CD4-positive, alpha-beta T cell (primary cell): ENCODE results near the gene TNC. TPM values are rescaled to one million over a fixed set of nuclear protein-coding genes. Genes with fewer than 3 reads are reported as not detected.

ENCODE experiments used
- ATAC-seq: fragments of 200-7000 bp; cut with Tn5 transposase; one replicate; pipeline ENCODE4 v1.10.0; 2022; ENCODE audit warnings: mild to moderate bottlenecking; ENCODE audit not compliant: poor library complexity
- CTCF ChIA-PET: fragments of 350-600 bp; sonication (Branson Sonifier 250); formaldehyde crosslinking; loops from one replicate; lab custom pipeline; 2021; ENCODE audit warnings: antibody characterized with exemption, inconsistent platforms; lab: Charles Lee
- POLR2A ChIA-PET: fragments of 350-600 bp; sonication (Branson Sonifier 250); formaldehyde crosslinking; loops from one replicate; lab custom pipeline; 2021; ENCODE audit warnings: antibody characterized with exemption, inconsistent platforms; lab: Charles Lee
- DNase-seq, 14 experiments: peaks; one replicate each; pipeline ENCODE4 v3.0.0-alpha.2; 2013 to 2020; ENCODE audit warnings: mixed read lengths in 2 of 14
- H3K27ac ChIP-seq, 2 donors: one replicate each; pipeline versions ENCODE4 v1.5.1 to v1.7.0; 2013; ENCODE audit warnings: low read length in 2 of 2, low read depth in 1 of 2, mild to moderate bottlenecking in 1 of 2
- H3K27me3 ChIP-seq, 2 experiments: 1 replicate in 1 of 2; 2 replicates in 1 of 2; pipeline versions ENCODE4 v1.6.1 to v1.7.0; 2013; ENCODE audit warnings: low read length in 2 of 2, control low read depth in 1 of 2, mild to moderate bottlenecking in 1 of 2, moderate library complexity in 1 of 2; ENCODE audit not compliant: insufficient read depth in 2 of 2, control insufficient read depth in 1 of 2
- H3K36me3 ChIP-seq: one replicate; pipeline ENCODE4 v1.6.1; 2013; ENCODE audit warnings: low read length, control low read depth; ENCODE audit not compliant: insufficient read depth
- H3K4me1 ChIP-seq: one replicate; pipeline ENCODE4 v1.6.1; 2013; ENCODE audit warnings: low read length, control low read depth; ENCODE audit not compliant: insufficient read depth
- H3K4me3 ChIP-seq: one replicate; pipeline ENCODE4 v1.5.1; 2013; ENCODE audit warnings: mild to moderate bottlenecking, low read length, moderate library complexity
- H3K9me3 ChIP-seq, 2 experiments: 1 replicate in 1 of 2; 2 replicates in 1 of 2; pipeline versions ENCODE4 v1.6.1 to v1.7.0; 2013; ENCODE audit warnings: low read length in 2 of 2, mild to moderate bottlenecking in 2 of 2, control low read depth in 1 of 2, moderate library complexity in 1 of 2; ENCODE audit not compliant: control insufficient read depth in 1 of 2, insufficient read depth in 1 of 2
- H3K27ac Mint-ChIP-seq: one replicate; pipeline ENCODE4 v1.8.0; 2020; ENCODE audit warnings: mixed read lengths
- H3K27me3 Mint-ChIP-seq: one replicate; pipeline ENCODE4 v1.8.0; 2021; ENCODE audit warnings: mixed read lengths
- H3K36me3 Mint-ChIP-seq: one replicate; pipeline ENCODE4 v1.8.0; 2021; ENCODE audit warnings: low read depth, mixed read lengths
- H3K4me1 Mint-ChIP-seq: one replicate; pipeline ENCODE4 v1.8.0; 2021; ENCODE audit warnings: low read depth, mixed read lengths
- H3K4me3 Mint-ChIP-seq: one replicate; pipeline ENCODE4 v1.8.0; 2020; ENCODE audit warnings: mild to moderate bottlenecking, mixed read lengths
- H3K9me3 Mint-ChIP-seq: one replicate; pipeline ENCODE4 v1.8.0; 2020; ENCODE audit warnings: mixed read lengths
- CTCF ChIP-seq: fragments of 200-600 bp; IDR thresholded peaks from one replicate; pipeline ENCODE4 v1.8.0; 2022; ENCODE audit warnings: antibody characterized with exemption, mild to moderate bottlenecking
- intact Hi-C, 2 experiments: fragments of 100-400 bp; cut with DNase I in 1 of 2; cut with micrococcal nuclease in 1 of 2; formaldehyde crosslinking; loops; one replicate each; pipeline versions ENCODE4 v1.15.1 to v1.9.0; 2023 to 2025; cut with DNase I, micrococcal nuclease
- total RNA-seq, 174 experiments: library from RNA in 2 of 174; stranded (reverse) in 2 of 174; gene quantifications; one replicate each; pipeline ENCODE4 v1.2.3 and lab custom pipeline; 2021 to 2026

Gene TNC
- total RNA-seq, 2 experiments from 2014 or later, result 0.03 to 0.05 TPM

- no peaks in the 10 kb centered on the region for H3K27me3 ChIP-seq
- no peak for ATAC-seq
- ChIA-PET POLR2A (interaction anchor here (0.6 kb wide), 1 partner anchor 58 kb away, joined by 4 read pairs; no protein-coding TSS in a partner anchor), CTCF (no interaction called here)
- H3K9me3 ChIP-seq, result no peaks in the 10 kb centered on the region
- DNase-seq, result no peak
- no peak overlapping the region for H3K4me3 Mint-ChIP-seq
- H3K36me3 ChIP-seq, result no peaks in the 10 kb centered on the region
- H3K4me1 ChIP-seq, result peaks cover 19% of the 10 kb centered on the region
- TF ChIP-seq CTCF, result no peak
- intact Hi-C loops, result no loop called here
- no peak overlapping the region for H3K27ac Mint-ChIP-seq
- H3K4me3 ChIP-seq, result no peak overlapping the region
- H3K27me3 Mint-ChIP-seq, result no peaks in the 10 kb centered on the region
- no peaks in the 10 kb centered on the region for H3K9me3 Mint-ChIP-seq
- no peaks in the 10 kb centered on the region for H3K36me3 Mint-ChIP-seq
- H3K27ac ChIP-seq, result no peak overlapping the region
- peaks cover 36% of the 10 kb centered on the region for H3K4me1 Mint-ChIP-seq
These were observed 130.8 kb downstream of the TNC start for GRCh38 chr9:114987116-114987515.

GRCh38 chr9:114985959-114986501 is 131.9 kb downstream of the TNC start:
- H3K9me3 Mint-ChIP-seq, result no peaks in the 10 kb centered on the region

GRCh38 chr9:114981063-114981462 is 136.9 kb downstream of the TNC start:
- Mint-ChIP-seq H3K36me3 (no peaks in the 10 kb centered on the region), H3K27me3 (no peaks in the 10 kb centered on the region), H3K4me1 (no peaks in the 10 kb centered on the region), H3K4me3 (no peak overlapping the region), H3K27ac (no peak overlapping the region), H3K9me3 (no peaks in the 10 kb centered on the region)
- intact Hi-C loops, result no loop called here
- Histone ChIP-seq H3K27ac (no peak overlapping the region), H3K36me3 (no peaks in the 10 kb centered on the region), H3K9me3 (no peaks in the 10 kb centered on the region), H3K27me3 (no peaks in the 10 kb centered on the region), H3K4me1 (no peaks in the 10 kb centered on the region), H3K4me3 (no peak overlapping the region)
- POLR2A ChIA-PET, result interaction anchor here (1.1 to 1.7 kb wide), 2 partner anchors 9 kb away, joined by 3 to 5 read pairs; no protein-coding TSS in a partner anchor
- CTCF ChIA-PET, result interaction anchor here (0.8 kb wide), 1 partner anchor 34 kb away, joined by 3 read pairs; no protein-coding TSS in a partner anchor
- ATAC-seq (no peak), DNase-seq (no peak)
- TF ChIP-seq CTCF, result no peak

More at GRCh38 chr9:114985959-114986501, 131.9 kb downstream of the TNC start:
- Mint-ChIP-seq H3K27me3 (no peaks in the 10 kb centered on the region), H3K36me3 (no peaks in the 10 kb centered on the region), H3K27ac (no peak overlapping the region), H3K4me3 (no peak overlapping the region), H3K4me1 (peaks cover 26% of the 10 kb centered on the region)
- CTCF ChIA-PET, result no interaction called here
- Histone ChIP-seq H3K4me1 (peaks cover 19% of the 10 kb centered on the region), H3K36me3 (no peaks in the 10 kb centered on the region), H3K9me3 (no peaks in the 10 kb centered on the region), H3K27ac (no peak overlapping the region), H3K4me3 (no peak overlapping the region), H3K27me3 (no peaks in the 10 kb centered on the region)
- POLR2A ChIA-PET, result no interaction called here
- ATAC-seq, result no peak
- intact Hi-C loops, result no loop called here
- DNase-seq, result no peak
- TF ChIP-seq CTCF, result no peak
